GM18502 (cell line): Measurements from ENCODE around the gene GRPEL1.

Experiments used
- ATAC-seq: cut with Tn5 transposase; IDR thresholded peaks from one replicate; pipeline ENCODE4 v1.9.1; 2021; ENCODE audit warnings: mild to moderate bottlenecking; ENCODE audit not compliant: unreplicated experiment, poor library complexity

GRPEL1 gene

GRCh38 chr4:7067126-7067451 is 775 bp downstream of the GRPEL1 start:
- no peak for ATAC-seq

GRCh38 chr4:7066493-7066892 is 1.4 kb downstream of the GRPEL1 start:
- no peak for ATAC-seq

- ATAC-seq: no peak
Measured at GRCh38 chr4:7066006-7066405, 1.9 kb downstream of the GRPEL1 start.

- no peak for ATAC-seq
Measured at GRCh38 chr4:7063362-7063761, 4.5 kb downstream of the GRPEL1 start.

- ATAC-seq: no peak
Measured at GRCh38 chr4:7062816-7063215, 5.0 kb downstream of the GRPEL1 start.

- ATAC-seq: no peak
Measured at GRCh38 chr4:7061815-7062214, 6.0 kb downstream of the GRPEL1 start.

- no peak for ATAC-seq
Measured at GRCh38 chr4:7060346-7061150, 7.3 kb downstream of the GRPEL1 start.

- ATAC-seq: no peak
Measured at GRCh38 chr4:7059662-7060061, 8.2 kb downstream of the GRPEL1 start.

GRCh38 chr4:7058792-7059191 is 9.1 kb downstream of the GRPEL1 start:
- ATAC-seq: peak; percentile 32

- ATAC-seq: no peak
Measured at GRCh38 chr4:7055990-7056325, 11.9 kb downstream of the GRPEL1 start.

GRCh38 chr4:7055111-7055989 is 12.5 kb downstream of the GRPEL1 start:
- ATAC-seq: no peak

GRCh38 chr4:7054106-7054880 is 13.6 kb downstream of the GRPEL1 start:
- no peak for ATAC-seq

GRCh38 chr4:7052923-7053715 is 14.7 kb downstream of the GRPEL1 start:
- no peak for ATAC-seq

- ATAC-seq: no peak
Measured at GRCh38 chr4:7052313-7052712, 15.6 kb downstream of the GRPEL1 start.

GRCh38 chr4:7051905-7052304 is 16.0 kb downstream of the GRPEL1 start:
- ATAC-seq: no peak

- no peak for ATAC-seq
Measured at GRCh38 chr4:7051144-7051495, 16.7 kb downstream of the GRPEL1 start.

- no peak for ATAC-seq
Measured at GRCh38 chr4:7050481-7051143, 17.3 kb downstream of the GRPEL1 start.

- ATAC-seq: no peak
Measured at GRCh38 chr4:7049739-7050138, 18.1 kb downstream of the GRPEL1 start.

- no peak for ATAC-seq
Measured at GRCh38 chr4:7049295-7049694, 18.6 kb downstream of the GRPEL1 start.

- no peak for ATAC-seq
Measured at GRCh38 chr4:7048642-7049041, 19.2 kb downstream of the GRPEL1 start.
